ENCODE data around the gene TTF2.

Gene TTF2

GRCh38 chr1:117077267-117077666, 17.1 kb downstream of the TTF2 start:
- CTCF ChIA-PET: interaction anchor here (0.6 to 1.5 kb wide), 2 partner anchors 51 to 412 kb away, joined by 3 read pairs; no protein-coding TSS in a partner anchor

GRCh38 chr1:117079737-117080136, 19.6 kb downstream of the TTF2 start:
- TF ChIP-seq L3MBTL2 (conservative IDR thresholded peaks at IDR 0.05) (no peak), ARNT (IDR thresholded peaks at IDR 0.05) (no peak), NFRKB (IDR thresholded peaks at IDR 0.05) (no peak), ELF4 (IDR thresholded peaks at IDR 0.05) (no peak), FOXM1 (IDR thresholded peaks at IDR 0.05; ENCODE audit: borderline replicate concordance) (no peak), HDGF (IDR thresholded peaks at IDR 0.05; ENCODE audit: borderline replicate concordance) (no peak), PKNOX1 (IDR thresholded peaks at IDR 0.05) (no peak), SUZ12 (IDR thresholded peaks at IDR 0.05) (no peak), FOXA1 (IDR thresholded peaks at IDR 0.05) (no peak), FOXK2 (IDR thresholded peaks at IDR 0.05) (no peak), BHLHE40 (IDR thresholded peaks at IDR 0.05; ENCODE audit: borderline replicate concordance) (no peak), SP1 (IDR thresholded peaks at IDR 0.05) (no peak), LEF1 (IDR thresholded peaks at IDR 0.05; ENCODE audit: borderline replicate concordance) (no peak), TARDBP (IDR thresholded peaks at IDR 0.05) (no peak), ZNF384 (IDR thresholded peaks at IDR 0.05) (no peak)
- ChIA-PET POLR2A (no interaction called here), CTCF (no interaction called here)
- DNase-seq (ENCODE audit: extremely low spot score): no peak

More at GRCh38 chr1:117077267-117077666, 17.1 kb downstream of the TTF2 start:
- POLR2A ChIA-PET: no interaction called here
- no peak for DNase-seq (ENCODE audit: extremely low spot score)
- TF ChIP-seq FOXK2 (IDR thresholded peaks at IDR 0.05) (no peak), LEF1 (IDR thresholded peaks at IDR 0.05; ENCODE audit: borderline replicate concordance) (no peak), FOXA1 (IDR thresholded peaks at IDR 0.05) (no peak), PKNOX1 (IDR thresholded peaks at IDR 0.05) (no peak), SUZ12 (IDR thresholded peaks at IDR 0.05) (no peak), ARNT (IDR thresholded peaks at IDR 0.05) (no peak), BHLHE40 (IDR thresholded peaks at IDR 0.05; ENCODE audit: borderline replicate concordance) (no peak), HDGF (IDR thresholded peaks at IDR 0.05; ENCODE audit: borderline replicate concordance) (no peak)

- CTCF ChIA-PET: no interaction called here
- POLR2A ChIA-PET: no interaction called here
- DNase-seq (ENCODE audit: extremely low spot score): no peak
- TF ChIP-seq L3MBTL2 (conservative IDR thresholded peaks at IDR 0.05): no peak
- no peak for TF ChIP-seq FOXM1 (IDR thresholded peaks at IDR 0.05; ENCODE audit: borderline replicate concordance)
- no peak for TF ChIP-seq ARNT (IDR thresholded peaks at IDR 0.05)
- TF ChIP-seq FOXK2 (IDR thresholded peaks at IDR 0.05): no peak
- no peak for TF ChIP-seq LEF1 (IDR thresholded peaks at IDR 0.05; ENCODE audit: borderline replicate concordance)
- no peak for TF ChIP-seq BHLHE40 (IDR thresholded peaks at IDR 0.05; ENCODE audit: borderline replicate concordance)
- TF ChIP-seq SUZ12 (IDR thresholded peaks at IDR 0.05): no peak
- no peak for TF ChIP-seq ELF4 (IDR thresholded peaks at IDR 0.05)
- TF ChIP-seq SP1 (IDR thresholded peaks at IDR 0.05): no peak
- TF ChIP-seq HDGF (IDR thresholded peaks at IDR 0.05; ENCODE audit: borderline replicate concordance): no peak
- TF ChIP-seq FOXA1 (IDR thresholded peaks at IDR 0.05): no peak
- no peak for TF ChIP-seq NFRKB (IDR thresholded peaks at IDR 0.05)
- TF ChIP-seq CTBP1 (IDR thresholded peaks at IDR 0.05; ENCODE audit: borderline replicate concordance): no peak
- TF ChIP-seq TARDBP (IDR thresholded peaks at IDR 0.05): no peak
These were observed 24.1 kb downstream of the TTF2 start for GRCh38 chr1:117084231-117084630.

GRCh38 chr1:117087686-117088085, 27.6 kb downstream of the TTF2 start:
- TF ChIP-seq FOXK2 (IDR thresholded peaks at IDR 0.05) (no peak), FOXM1 (IDR thresholded peaks at IDR 0.05; ENCODE audit: borderline replicate concordance) (no peak), BHLHE40 (IDR thresholded peaks at IDR 0.05; ENCODE audit: borderline replicate concordance) (no peak), CTBP1 (IDR thresholded peaks at IDR 0.05; ENCODE audit: borderline replicate concordance) (no peak), TARDBP (IDR thresholded peaks at IDR 0.05) (no peak), ZNF384 (IDR thresholded peaks at IDR 0.05) (no peak)
- CTCF ChIA-PET: interaction anchor here (0.6 kb wide), 1 partner anchor 425 kb away, joined by 3 read pairs; no protein-coding TSS in a partner anchor
- POLR2A ChIA-PET: no interaction called here

GRCh38 chr1:117089996-117090395, 29.9 kb downstream of the TTF2 start:
- CTCF ChIA-PET: no interaction called here
- POLR2A ChIA-PET: no interaction called here

More at GRCh38 chr1:117087686-117088085, 27.6 kb downstream of the TTF2 start:
- DNase-seq (ENCODE audit: extremely low spot score): no peak

GRCh38 chr1:117092594-117092993, 32.5 kb downstream of the TTF2 start:
- no peak for DNase-seq (ENCODE audit: extremely low spot score)
- POLR2A ChIA-PET: interaction anchor here (1.5 kb wide), 1 partner anchor 32 kb away, joined by 4 read pairs; the partner anchor contains the start of gene TTF2

More at GRCh38 chr1:117089996-117090395, 29.9 kb downstream of the TTF2 start:
- no peak for DNase-seq (ENCODE audit: extremely low spot score)
- TF ChIP-seq ZNF384 (IDR thresholded peaks at IDR 0.05): no peak
- no peak for TF ChIP-seq CTBP1 (IDR thresholded peaks at IDR 0.05; ENCODE audit: borderline replicate concordance)
- no peak for TF ChIP-seq FOXK2 (IDR thresholded peaks at IDR 0.05)
- TF ChIP-seq SUZ12 (IDR thresholded peaks at IDR 0.05): no peak
- TF ChIP-seq HDGF (IDR thresholded peaks at IDR 0.05; ENCODE audit: borderline replicate concordance): no peak
- no peak for TF ChIP-seq ARNT (IDR thresholded peaks at IDR 0.05)

More at GRCh38 chr1:117092594-117092993, 32.5 kb downstream of the TTF2 start:
- TF ChIP-seq TARDBP (IDR thresholded peaks at IDR 0.05) (no peak), CTBP1 (IDR thresholded peaks at IDR 0.05; ENCODE audit: borderline replicate concordance) (no peak), SUZ12 (IDR thresholded peaks at IDR 0.05) (no peak), PKNOX1 (IDR thresholded peaks at IDR 0.05) (no peak), BHLHE40 (IDR thresholded peaks at IDR 0.05; ENCODE audit: borderline replicate concordance) (no peak), HDGF (IDR thresholded peaks at IDR 0.05; ENCODE audit: borderline replicate concordance) (no peak), ZNF384 (IDR thresholded peaks at IDR 0.05) (no peak), L3MBTL2 (conservative IDR thresholded peaks at IDR 0.05) (no peak)
- CTCF ChIA-PET: interaction anchor here (1.7 kb wide), 1 partner anchor 192 kb away, joined by 5 read pairs; no protein-coding TSS in a partner anchor
